MV-4-11 (cell line): ENCODE data around the gene FOXB1.

Source experiments
- DNase-seq: peaks from one replicate; lab custom pipeline; 2025; lab: John Stamatoyannopoulos, UW

The FOXB1 gene

DNA sequence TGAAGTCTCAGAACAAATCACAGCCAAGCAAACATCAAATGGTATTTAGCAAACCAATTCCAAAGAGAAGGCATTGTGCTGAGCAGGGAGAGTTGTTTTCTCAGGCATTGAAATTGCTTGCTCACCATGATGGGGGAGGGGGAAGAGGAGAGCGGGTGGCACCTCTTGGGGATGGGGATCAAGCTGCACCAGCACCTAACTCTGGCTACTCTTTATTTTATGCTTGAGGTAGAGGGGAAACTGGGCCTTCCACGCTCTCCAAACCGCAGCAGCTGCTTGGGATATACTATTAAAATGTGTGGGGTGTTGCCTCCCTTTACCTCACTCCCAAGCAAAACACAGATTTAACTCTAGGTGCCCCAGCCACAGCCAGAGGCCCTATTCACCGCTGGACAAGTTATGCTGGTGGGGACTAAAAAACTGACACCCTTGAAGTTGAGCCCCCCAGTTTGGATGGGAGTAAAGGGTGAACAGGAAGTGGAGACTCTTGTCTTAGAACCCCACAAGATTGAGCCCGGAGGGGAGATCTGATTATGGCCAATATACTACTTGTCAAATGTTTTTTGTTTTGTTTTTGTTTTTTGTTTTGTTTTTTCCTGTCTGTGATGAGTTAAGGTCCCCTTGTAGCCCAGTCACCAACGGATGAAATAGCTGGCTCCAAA is 5.0 kb upstream of the FOXB1 start:
- DNase-seq: no peak

DNA sequence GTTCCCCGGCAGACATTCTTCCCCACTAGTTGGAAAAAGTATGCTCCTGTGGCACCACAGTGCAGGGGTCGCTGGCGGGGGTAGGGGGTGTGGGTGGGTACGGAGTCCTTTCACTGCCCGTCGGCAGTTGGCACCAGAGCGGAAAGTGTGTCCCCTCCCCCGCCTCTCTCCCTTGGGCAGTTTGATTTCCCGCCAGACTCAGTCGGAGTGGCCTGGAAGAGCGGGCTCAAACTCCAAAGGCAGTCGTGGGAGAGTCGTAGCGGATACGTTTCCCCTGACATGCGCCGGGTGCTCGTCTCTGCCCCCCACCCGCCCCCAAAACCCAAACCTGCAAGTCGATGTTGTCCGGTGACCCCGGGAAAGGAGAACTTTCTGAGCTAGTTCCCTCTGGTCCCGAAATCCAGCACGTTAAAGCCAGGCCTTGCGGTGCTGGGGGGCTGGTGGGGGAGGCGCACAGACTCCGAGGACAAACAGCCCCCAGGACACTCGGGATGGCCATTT is 4.4 kb upstream of the FOXB1 start:
- DNase-seq: no peak

DNA sequence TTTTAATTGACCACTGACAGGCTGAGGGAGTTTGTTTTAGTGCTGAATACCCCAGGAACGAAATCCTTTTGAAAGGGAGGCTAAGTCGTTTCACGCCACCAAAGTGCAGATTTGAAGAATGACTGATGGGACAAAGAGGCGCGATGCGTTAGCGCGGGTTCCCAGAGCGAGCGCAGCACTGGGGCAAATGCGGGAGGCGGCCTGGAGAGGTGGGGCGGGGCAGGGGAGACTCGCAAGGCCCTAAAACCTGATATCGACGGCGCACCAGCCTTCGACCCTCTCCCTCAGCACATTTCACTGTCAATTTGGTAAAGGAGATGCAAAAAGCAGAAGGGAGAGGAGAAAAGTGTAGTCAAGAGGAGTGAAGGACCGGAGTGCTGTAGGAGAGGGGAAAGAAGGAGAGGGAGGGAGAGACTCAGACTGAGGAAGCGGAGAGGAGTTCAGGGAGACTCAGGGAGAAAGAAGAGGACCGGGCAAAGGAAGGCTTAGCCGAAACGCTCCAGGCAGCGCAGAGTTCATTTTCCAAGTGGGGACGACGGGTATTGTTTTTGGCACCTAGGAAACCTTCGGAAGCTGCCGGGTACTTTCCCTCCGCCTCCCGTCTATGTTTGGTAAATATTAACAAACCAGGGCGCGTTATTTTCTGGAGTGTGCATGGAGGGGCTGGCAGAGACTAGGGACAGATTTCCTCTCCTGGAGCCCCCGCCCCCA is 3.8 kb upstream of the FOXB1 start:
- DNase-seq: no peak

DNA sequence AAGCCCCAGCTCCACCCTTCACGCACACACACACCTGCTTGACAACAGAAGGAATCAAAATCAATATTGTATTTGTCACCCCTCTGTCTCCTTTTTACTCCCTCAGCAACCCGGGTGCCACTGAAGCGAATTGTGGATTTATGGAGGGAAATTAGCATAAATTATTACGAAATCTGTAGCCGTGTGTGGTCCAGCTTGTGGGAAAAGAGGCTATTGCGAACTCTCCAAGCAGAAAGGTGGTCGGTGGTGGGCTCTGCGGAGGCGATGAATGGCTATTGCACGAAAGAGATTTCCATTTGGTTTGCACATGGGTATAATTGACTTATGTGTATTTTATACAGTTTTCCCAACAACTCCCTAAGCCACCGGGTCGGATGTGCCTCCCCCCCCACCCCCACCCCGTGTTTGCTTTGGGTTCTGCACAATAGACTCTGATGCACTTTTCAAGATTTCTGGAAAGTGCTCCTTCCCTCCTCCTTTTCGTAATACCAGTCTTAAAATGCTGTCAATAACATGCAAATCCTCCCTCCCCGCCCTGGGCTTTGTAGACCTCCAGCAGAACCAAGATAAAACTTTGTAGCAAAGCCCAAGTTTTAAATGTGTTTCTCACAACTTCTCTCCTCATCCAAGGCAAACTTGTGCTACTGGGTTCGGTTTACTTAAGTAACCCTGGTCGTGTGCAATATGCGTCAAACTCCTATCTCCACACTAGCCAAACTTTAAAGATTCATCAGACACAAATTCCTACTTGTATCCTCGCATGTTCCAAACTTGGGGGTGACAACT is 3.1 kb upstream of the FOXB1 start:
- no peak for DNase-seq

DNA sequence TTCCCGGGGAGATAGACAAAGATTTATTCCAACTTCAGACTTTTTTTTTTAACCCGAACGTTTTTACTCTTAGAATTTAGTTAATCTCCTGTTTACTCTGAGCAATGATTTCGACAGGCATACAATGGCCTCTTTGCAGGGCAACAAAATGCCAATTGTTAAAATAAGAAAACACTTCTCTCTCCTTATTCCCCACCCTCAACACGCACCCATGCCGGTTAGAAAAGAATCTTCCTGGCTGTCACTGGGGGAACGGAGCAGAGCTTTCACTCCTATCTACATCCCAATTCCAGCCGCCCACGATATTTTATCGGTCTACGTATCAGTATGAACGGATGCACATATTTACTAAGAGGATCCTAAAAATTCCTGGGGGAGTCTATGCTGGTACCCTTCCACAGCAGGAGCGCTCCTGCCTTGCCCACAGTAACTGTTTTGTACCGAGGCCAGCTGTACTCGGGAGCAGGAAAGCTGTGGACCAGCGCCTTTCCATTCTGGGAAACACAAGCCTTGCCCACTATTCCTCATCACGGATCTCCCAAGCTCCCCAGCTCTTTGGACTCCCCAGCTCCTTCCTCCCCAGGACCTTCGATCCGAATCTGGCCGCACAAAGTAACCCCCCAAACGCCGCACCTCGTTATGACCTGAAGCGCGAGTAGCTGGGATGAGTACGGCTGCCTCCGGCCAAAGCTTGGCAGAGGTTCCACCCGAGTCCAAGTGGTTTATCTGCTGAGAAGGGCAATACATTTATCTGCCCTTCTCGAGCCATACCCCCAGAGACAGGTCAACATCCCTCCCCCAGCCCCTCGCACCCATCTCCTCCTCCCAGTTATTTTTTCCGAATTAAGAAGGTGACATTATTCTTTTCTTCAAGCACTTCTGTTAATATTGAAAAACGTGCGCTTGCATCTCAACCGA is 2.2 kb upstream of the FOXB1 start:
- DNase-seq: no peak

DNA sequence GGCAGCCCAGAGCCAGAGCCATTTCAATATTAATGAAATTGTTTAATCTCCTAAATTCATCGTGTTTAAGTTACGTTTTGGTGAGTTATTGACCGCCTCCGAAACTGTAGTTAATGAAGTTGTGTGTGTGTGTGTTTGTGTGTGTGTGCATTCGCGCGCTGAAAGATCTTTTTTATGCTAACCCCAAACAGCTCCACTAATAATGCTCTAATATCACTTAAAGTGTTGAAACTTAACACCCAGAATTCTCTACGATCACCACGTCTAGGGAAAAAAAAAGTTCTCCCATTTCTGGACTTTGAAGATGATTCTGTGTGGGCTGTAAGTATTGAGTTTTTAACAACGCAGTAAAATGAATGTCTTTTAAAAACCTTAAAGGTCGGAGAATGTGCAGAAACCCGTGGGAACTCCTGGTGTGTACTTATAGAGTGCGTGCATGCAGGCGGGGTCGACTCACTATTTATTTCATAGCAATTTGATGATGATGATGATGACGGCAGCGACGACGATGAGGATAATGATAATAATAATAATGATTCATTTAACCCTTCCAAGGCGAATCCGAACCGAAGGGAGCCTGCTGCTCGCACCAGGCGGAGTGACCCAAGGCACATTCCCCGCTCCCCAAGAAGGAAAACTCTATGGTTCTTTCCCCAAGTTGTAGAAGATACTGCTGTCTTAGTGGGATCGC is 1.4 kb upstream of the FOXB1 start:
- DNase-seq: no peak

DNA sequence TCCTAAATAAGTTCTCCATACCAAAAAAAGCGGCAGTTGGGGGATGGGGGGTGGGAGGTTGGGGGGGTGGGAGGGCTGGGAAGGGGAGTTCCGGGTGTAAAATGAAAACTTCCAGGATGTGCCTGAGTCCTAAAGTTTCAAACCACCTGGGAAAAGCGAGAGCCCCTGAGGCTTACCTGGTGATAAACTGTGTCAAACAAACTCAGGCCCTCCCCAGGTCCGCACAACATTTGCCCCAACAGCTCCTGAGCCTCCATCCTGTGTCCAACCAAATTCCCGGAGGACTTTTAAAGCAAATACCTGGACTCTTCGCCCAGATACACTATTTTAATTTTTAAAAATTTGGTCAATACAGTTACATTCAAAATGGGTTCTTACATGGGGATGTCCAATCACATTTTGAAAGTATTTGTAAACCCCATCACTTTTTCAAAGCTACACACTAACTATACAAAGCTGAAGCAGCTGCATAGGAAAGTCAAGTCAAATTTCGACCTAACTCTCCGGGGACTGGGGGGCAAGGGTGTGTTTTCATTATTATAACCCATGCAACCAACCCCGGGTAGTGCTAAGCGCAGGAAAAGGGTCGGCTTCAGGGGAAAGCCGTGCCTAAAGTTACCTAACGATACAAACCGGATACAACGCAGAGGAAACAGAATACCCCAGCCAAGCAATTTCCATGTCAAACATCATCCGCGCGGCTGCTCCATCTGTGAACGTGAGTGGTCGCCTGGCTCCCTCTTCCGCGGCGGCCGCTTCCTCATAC is 685 bp upstream of the FOXB1 start:
- DNase-seq: no peak

DNA sequence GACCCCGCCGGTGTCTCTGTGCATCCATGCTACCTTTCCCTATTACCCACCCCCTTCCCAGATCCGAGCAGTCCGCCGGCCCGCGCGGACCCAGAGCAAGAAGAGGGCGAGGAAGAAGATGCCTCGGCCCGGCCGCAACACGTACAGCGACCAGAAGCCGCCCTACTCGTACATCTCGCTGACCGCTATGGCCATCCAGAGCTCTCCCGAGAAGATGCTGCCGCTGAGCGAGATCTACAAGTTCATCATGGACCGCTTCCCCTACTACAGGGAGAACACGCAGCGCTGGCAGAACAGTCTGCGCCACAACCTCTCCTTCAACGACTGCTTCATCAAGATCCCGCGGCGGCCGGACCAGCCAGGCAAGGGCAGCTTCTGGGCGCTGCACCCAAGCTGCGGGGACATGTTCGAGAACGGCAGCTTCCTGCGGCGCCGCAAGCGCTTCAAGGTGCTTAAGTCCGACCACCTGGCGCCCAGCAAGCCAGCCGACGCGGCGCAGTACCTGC is 788 bp downstream of the FOXB1 start:
- no peak for DNase-seq

DNA sequence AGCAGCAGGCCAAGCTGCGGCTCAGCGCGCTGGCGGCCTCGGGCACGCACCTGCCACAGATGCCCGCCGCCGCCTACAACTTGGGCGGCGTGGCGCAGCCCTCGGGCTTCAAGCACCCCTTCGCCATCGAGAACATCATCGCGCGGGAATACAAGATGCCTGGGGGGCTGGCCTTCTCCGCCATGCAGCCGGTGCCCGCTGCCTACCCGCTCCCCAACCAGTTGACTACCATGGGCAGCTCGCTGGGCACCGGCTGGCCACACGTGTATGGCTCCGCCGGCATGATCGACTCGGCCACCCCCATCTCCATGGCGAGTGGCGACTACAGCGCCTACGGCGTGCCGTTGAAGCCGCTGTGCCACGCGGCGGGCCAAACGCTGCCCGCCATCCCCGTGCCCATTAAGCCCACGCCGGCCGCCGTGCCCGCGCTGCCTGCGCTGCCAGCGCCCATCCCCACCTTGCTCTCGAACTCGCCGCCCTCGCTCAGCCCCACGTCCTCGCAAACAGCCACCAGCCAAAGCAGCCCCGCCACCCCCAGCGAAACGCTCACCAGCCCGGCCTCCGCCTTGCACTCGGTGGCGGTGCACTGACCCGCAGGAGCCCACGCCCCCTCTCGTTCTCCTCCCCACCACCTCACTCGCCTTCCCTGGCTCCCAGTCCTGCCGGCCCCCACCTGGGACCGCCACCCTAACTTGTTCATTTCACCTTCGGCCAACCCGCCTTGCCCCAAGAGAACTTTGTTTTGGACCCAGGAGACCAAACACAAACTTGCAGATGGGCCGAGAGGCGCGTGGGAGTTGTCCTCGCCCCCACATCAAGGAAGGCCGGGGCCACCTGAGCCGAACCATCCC is 1.5 kb downstream of the FOXB1 start:
- DNase-seq: no peak

DNA sequence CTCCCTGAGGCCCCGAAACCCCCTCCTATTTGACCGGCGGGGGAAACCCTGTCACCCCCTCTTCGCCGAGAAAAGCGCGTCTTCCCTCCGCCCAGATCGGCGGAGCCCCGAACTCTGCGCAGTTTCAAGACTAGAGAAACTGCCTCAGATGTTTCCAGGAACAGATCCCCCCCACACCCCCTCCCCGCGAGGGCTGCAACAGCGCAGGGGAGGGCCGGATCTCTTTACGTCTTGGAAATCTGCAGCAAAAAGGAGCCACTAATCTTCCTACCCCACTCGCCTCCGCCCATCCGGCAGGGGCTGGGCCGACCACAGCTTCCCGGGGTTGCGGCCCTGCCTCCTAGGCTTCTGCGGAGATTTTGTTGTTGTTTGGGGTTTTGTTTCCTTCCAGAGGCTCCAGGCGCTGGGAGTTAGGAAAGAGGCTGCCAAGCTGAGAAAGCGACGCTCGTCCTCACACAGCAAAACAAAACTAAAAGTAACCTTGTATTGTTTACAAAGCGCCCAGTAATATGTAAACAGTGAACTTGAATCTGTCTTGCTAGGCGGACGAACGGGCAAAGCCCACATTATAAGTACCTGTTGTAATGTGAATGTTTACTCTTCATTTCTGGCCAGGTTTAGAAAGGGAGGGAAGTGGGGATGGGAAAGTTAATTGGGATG is 2.2 kb downstream of the FOXB1 start:
- no peak for DNase-seq

DNA sequence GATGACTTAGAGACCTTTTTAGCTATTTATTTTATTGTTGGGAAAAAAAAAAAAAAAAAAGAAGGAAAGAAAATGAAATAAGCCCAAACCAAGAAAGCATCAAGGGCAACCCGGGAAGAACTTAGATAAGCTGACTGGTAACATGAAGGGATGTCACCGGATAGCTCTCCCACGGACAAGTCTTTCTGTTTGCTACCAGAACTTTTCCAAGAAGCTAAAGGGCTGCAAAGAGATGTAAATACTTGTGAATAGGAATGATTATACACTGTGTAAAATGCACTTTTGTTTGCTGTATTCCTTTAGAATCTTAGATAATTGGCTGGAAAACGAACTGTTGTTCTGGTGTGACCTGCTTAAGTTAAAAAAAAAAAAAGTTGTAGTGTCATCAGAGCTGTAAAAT is 2.8 kb downstream of the FOXB1 start:
- no peak for DNase-seq

DNA sequence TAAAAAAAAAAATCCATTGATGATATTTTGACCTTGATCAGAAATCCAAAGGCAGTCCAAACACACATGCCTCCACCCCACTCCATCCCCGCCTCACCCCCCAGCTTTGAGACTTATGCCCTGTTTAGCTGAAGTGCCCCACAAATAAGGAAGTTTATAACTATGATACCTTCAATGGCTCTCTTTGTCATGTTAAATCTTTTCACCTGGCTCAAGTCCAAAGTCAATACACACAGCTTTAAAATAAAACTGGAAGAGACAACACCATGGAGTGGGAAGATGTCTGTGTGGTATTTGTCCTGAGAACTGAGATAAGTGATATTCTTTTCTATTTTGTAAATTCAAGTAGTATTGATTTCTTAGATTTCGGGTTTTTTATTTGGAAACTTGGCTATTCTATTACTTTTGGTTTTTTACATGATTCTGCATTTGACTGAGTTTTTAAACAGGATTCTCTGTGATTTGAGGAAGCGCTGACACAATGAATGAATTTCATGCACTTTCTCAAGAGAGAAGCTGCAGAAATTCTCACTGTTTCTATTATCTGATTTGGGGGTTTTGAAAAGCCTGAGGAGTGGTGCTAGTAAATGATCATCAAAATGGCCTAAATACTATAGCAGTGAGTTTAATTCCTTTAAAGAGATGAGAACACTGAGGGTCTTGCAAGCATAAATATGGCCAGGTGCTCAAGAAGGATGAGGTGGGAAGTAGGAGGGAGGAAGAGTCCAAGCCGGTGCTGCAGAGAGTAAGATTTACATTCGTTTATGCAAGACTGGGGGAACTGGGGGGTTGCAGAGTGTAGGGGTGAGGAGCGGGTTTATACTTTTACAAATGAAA is 5.2 kb downstream of the FOXB1 start:
- no peak for DNase-seq

DNA sequence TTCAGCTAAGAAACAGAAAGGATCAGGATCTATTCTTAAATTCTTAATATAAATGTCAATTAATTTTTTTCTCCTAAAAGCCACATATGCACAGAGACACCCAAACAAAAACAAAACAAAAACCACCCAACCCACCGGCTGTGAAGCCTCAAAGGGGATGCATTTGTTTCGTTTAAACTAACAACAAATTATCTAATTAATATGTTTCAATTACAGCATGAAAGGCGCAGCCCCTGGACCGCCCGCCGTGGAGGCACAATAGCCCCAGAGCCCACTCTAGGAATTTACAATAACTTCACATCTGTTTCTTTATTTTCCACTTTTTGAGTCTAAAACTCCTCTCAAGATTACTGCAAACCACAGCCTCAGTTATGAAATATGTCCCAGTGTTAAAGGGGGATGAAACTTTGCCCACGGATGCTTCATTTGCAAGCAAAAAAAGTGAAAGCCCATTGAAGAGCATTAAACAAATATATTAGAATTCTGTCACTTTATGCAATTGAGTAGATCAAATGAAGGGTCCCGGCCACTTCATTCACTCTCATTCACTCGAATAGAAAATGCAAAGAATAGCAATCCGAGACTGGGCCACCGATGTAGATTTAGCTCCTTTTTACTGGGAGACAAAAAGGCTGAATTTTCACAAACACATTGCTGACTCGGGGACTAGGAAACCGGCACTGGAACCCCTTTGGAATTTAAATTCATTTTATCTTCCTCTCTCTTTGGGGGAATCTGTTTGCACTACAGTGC is 6.0 kb downstream of the FOXB1 start:
- DNase-seq: no peak

DNA sequence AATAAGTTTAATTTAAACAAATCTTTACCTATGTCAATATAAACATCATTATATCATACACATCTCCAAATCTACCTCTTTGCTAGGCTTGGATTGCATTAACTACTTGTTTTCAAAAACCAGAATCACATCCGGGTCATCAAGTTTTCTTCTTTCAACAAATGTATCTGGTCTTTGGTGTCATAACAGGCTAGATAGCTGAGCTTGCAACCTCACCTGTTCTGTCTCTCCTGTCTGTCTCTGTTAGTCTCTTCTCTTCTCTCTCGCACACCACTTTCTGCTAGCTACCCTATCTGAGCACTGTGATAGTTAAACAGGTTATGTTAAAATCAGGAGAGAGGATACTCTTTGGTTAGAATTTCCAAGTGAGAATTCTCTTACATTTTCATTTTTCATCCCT is 6.7 kb downstream of the FOXB1 start:
- no peak for DNase-seq

DNA sequence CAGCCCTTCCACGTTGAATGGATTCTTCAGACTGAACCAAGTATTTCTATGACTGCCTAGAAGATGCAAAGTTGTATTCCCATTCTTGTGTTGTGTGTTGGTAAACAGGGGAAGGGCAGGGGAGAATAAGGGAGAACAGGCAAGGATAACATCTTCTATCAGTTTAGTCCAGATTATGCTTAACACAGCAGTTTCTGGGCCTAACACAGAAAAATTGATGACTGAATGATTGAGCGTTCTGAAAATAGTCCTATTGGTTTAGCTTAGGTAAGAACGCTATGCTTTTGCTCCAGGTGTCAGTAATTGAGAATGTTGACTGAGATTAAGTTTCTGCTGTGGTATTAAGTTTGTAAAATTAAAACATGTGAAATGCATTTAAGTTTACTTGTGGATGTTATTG is 8.6 kb downstream of the FOXB1 start:
- no peak for DNase-seq

DNA sequence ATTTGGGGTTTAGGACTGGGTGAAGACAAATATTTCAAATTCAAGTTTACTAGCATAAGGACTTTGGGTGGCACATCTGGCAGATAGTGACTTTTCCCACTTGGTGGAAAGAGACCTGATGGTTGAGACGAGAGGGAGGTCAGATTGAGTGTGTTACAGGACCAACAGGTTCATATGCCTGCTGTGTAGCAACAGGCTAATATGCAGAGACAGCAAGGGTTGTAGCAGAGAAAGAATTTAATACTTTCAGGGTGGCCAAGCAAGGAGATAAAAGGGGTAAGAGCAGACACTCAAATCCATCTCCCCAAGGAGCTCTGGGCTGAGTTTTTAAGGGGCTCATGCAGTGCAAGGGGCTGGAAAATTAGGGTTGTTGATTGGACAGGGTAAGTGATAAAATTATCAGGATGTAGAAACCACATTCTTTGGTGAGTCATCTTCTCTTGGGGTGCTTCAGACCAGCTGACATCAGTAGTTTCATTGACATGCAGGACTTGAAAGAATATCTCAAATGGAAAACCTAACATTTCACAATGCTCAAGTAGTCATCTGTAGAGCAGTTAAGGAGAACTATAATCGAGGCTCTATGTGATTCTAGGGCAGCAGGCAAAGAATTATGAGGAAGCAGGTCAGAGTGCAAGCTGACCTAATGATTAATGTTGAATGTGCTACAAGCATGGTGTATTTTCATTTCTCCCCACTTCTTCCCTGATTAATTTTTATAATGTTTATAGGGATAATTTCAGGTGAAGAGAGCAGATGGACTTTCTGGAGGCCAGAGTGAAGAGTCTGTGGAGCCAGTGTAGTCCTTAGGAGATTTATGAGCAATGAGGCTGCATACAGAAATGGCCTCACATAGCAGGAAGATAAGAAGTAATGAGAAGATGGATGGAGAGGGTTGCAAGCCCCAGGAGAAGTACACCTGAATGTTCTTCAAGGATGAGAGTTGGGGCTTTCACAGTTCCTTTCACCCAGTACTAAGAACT is 13.7 kb downstream of the FOXB1 start:
- DNase-seq: peak; percentile 90
